Testis (tissue), 2 donors: Measurements from ENCODE around the gene TMEM39B.

ENCODE experiments used
- CTCF ChIP-seq, 3 experiments: fragments of 450-650 bp in 2 of 3; fragments of 200-600 bp in 1 of 3; sonication (generic) in 1 of 3; IDR thresholded peaks; one replicate each; pipeline ENCODE4 v1.5.1; 2016 to 2019; ENCODE audit warnings: antibody characterized with exemption in 3 of 3, mild to moderate bottlenecking in 2 of 3, moderate library complexity in 1 of 3
- POLR2A ChIP-seq: fragments of 450-650 bp; IDR thresholded peaks from one replicate; pipeline ENCODE4 v1.6.1; 2017; ENCODE audit warnings: antibody characterized with exemption, mild to moderate bottlenecking, moderate library complexity

DNA sequence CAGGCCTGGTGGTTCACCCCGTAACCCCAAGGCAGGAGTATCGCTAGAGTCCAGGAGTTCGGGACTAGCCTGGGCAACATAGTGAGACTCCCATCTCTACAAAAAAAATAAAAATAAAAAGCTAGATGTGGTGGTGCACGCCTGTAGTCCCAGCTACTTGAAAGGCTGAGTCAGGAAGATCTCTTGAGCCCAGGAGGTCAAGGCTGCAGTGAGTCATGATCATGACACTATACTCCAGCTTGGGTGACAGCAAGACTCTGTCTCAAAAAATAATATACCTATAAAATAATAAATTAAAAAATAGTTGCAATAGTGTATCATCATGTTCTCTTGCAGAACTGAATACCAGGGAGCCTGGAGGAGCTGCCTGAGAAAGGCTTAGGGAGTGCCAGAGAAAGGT, 19.9 kb upstream of the TMEM39B start:
- TF ChIP-seq POLR2A (no peak), CTCF (IDR thresholded peaks at IDR 0.05) (no peak)
